GM19035 (cell line): ENCODE data around the gene TELO2.
"Not testable (repeated sequence)": the region's sequence is repeated elsewhere in the genome, so short reads cannot be mapped to it uniquely, and the experiment has no call there.

ENCODE experiments used
- ATAC-seq: cut with Tn5 transposase; IDR thresholded peaks from one replicate; pipeline ENCODE4 v1.9.1; 2021; ENCODE audit not compliant: unreplicated experiment

TELO2 gene

DNA sequence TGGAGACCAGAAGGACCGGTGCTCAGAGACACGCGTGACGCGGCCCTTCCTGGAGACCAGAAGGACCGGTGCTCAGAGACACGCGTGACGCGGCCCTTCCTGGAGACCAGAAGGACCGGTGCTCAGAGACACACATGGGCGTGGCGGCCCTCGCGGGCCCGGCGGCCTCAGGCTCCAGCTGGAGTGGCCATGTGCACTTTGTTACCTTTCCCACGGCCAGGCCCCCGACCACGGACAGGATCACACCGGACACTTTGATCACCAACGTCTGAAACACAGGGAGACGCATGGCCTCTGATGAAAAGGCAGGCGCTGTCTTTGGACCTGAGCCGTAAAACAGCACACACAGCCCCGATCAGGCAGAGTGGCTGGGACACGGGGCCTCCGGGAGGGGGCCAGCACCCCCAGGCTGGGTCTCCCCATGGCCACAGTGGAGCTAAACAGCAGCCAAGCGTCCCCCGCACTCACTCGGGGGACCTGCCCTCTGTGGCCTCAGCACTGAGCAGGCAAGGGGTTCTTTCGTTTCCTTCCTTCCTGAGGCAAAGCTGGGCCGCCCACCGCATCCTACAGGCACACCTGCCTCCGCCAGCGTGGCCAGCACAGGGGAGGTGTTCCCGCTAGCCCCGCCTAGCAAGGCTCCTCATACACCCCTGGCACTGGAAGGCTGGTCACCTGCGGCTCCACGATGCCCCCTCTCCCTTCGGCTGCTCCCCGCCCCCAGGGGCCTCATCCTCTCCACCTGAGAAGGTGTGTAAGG lies 35.5 kb upstream of the TELO2 start:
- no peak for ATAC-seq

DNA sequence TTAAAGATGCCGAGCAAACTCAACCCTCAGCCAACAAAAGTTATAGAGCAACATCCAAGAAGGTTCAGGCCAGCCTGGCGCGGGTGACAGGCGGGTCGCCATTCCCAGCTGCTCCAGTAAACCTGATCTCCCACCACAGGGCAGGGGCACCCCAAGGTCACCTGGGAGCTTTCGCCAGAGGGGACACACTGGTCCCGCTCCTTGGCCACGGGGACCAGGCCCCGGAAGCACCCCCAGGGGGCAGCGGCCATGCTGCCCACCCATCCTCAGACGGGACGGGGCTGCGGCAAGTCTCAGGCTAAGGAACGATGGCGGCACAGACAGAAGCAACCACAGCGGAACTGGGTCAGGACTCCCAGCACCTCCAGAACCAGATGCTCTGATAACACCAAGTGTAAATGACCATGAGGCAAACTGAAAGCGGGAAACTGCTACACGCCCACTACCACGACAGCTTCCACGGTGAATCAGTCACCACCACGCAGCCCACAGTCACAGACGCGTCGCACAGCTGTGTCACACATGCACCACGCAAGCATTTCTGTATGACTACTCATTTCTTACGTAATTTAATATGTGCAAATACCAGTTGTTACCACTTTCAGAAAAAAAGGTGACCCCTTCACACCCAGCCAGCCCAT lies 34.7 kb upstream of the TELO2 start:
- no peak for ATAC-seq

DNA sequence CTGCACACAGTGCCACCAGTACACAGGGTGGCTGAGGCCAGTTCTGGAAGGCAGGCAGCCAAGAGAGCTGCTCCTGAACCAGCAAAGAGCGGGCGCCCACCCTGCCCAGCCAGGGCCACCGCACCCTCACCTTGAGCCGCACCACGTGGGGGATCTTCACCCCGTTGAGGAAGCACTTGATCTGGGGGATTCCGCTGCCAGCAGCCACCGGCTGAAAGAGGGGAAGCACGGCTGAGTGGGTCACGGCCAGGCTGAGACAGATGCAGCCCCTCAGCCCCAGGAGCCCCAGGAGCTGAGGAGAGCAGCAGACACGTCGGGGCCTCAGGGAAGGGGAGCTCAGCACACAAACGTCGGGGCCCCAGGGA lies 34.2 kb upstream of the TELO2 start:
- no peak for ATAC-seq

DNA sequence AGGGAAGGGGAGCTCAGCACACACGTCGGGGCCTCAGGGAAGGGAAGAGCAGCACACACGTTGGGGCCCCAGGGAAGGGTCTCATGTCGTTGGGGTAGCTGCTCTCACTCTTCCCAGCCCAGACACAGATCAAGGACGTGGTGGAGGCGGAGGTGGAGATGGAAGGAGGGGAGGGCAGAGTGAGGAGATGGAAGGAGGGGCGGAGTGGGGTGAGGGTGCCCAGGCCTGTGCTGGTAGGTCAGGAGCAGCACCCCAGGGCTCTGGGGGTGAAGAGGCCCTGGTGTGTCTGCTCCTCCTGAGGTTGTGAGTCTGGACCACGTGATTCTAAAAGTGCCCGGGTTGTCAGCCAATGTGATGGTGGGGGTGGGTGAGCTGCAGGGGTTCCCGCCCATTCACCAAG lies 33.2 kb upstream of the TELO2 start:
- ATAC-seq = no peak

DNA sequence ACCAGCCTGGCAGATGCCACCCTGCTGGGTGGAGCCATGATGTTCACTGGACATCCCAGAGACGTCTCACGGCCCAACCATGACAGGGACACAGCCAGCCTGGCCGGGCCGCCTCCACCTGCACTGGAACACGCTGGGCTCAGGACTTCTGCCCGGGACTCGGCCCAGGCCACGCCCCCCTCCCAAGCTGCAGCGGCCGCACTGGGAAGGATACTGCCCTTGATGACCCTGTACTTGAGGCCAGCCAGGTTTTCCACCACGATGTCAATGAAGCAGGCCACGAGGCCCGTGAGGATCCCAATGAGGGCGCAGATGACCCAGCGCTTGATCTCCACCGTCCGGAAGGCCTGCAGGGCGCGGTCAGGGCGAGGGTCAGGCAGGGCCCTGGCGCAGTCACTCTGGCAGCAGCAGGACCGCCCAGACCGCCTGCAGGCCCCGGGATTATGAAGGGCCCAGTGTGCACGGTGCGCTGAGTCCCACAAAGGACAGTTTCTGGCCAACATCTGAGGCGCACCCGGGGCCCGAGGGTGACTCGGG lies 32.5 kb upstream of the TELO2 start:
- no peak for ATAC-seq

DNA sequence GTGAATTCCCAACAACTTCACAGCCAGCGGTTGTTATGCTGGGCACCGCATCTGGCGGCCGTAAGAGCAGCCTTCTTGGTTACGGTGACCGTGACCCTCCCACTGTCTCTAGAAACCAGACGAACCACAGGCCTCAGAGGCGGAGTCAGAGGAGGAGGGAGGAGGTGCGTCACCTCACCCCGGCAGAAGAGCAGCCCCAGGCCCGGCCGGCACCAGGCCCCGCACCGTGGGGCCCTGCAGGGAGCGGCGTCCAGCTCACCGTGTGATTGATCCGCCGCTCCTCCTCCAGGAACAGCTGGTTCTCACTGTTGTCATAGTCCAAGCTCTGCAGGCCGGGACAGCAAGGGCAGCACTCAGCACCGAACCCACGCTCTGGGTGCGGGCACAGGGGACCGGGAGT lies 32.0 kb upstream of the TELO2 start:
- ATAC-seq = no peak

DNA sequence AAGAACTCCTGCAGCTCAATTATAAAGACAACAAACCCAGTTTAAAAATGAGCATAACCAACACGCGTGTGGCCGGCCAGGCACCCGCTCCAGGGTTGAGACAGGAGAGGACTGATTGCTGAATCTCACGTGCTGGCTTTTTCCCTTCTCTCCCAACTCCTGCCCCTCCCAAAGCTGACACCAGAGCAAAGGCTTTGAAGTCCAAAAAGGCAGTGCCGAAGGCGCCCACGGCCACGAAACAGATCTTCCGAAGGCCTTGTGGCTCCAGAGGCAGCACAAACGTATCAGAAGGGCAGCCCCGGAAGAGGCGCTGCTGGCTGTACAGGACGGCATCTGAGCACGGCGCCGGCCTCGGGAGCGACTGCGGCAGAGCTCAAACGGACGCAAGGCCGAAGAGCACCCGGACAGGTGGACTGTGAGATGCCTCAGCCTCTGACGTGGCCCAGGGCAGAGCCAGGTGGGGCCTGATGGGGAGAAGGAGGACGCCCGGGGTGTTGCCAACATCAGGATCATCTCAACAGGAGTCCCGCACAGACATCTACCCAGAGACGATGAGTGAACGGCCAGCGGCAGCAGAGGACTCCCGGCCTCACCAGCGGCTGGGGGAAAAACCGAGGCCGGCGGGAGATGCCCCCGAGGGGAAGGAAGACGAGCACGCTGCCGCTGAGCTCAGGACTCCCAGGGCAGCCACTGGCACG lies 28.8 kb upstream of the TELO2 start:
- ATAC-seq = no peak

DNA sequence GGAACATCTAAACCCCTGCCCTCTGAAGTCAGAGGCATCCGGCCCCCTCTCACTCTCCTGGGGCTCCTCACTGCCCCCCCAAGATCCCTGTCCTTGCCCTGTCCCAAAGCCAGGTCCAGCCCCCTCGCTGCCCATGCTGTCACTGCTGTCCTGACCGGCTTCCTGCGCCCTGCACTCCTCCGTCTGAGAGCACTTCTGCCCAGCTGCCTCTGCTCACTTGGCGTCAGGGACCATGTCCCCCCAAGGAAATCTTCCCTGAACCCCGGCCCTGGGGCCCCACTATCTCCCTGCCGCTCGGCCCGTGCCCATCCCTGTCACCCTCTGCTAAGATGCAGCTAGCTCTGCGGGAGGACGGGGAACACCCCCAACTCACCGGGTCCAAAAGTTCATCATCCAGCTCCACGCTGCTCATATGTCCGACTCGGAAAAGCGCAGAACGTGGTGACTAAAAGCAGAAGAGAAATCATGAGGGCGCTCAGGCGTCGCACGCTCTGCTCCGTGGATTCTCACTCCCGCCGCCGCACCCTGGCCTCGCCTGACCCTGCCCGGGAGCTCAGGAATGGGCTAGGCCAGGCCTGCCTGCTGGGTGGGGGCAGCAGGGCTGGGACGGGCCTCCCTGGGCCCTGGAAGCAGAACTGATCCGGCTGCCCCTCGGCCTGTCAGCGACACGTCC lies 28.1 kb upstream of the TELO2 start:
- ATAC-seq = no peak

DNA sequence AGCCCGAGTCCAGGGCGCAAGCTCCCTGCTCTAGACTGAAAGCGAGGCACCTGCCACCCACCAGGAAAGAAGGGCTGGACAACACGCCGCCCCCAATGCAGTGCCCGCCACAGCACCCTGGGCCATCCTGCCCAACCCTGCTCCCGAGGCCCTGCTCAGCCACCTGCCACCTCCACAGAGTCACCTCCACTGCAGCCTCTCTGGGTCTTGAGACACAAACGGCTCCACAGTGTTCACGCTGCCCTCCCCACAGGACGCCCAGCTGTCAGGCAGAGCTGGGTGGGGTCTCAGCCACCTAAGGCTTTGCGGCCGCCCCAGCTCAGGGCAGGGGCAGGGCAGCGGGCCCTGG lies 27.6 kb upstream of the TELO2 start:
- no peak for ATAC-seq

DNA sequence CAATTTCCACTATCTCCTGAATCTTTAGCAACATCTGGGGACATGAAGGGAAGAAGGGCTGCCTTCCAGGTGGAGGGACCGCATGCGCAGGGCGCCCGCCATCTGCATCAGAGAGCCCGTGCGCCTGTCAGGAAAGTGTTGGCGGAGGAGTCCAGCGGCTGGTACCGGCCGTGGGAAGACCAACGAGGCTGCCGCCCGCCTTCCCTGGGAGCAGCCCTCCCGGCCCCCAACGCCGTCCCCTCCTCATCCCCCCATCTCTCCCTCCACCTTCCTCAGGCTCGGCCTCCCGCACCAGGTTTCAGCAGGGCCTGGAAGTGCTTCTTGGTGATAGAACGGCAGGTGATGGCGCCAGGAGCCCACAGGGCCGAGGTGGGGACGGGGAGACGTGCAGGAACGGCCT lies 27.1 kb upstream of the TELO2 start:
- no peak for ATAC-seq

DNA sequence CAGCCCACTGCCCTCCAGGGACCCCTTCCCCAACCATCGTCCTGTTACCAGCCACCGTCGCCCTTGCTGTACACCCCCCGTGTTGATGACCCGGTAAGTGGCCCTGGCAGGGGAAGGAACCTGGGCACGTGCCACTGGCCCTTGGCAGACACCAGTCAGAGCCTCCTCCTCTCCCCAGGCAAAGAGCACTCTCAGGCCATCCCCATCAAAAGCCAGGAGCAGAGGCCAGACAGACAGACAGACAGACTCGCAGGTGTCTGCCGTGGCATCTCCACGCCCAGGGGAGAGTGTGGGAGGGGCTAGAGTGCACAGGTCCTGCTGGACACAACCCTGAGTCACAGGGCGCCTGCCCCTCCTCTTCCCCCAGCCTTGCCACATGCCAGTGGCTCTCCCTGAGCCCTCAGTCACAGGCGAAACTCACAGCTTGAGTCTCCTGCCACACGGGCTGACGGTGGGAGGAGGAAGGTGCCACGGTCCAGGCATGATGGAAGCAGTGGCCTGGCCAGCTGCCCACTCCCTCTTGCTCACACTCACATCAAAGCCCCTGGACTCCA lies 26.1 kb upstream of the TELO2 start:
- no peak for ATAC-seq

DNA sequence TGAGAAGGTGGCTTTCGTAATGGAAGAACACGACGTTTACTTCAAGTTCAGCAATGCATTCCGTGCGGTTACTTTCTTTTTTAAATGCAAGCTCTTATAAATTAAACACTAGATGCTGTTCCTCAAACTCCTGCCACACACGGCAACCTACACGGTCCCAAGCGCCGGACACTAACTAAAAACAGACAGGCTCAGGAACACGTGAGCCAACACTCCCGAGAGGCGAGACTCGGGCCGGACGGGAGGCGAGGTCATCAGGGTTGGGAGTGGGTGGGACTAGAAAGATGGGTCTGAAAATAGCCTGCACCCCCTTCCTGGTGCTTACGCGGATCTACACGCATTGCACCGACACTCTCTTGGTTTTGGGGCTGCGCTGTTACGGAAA lies 24.7 kb upstream of the TELO2 start:
- no peak for ATAC-seq

DNA sequence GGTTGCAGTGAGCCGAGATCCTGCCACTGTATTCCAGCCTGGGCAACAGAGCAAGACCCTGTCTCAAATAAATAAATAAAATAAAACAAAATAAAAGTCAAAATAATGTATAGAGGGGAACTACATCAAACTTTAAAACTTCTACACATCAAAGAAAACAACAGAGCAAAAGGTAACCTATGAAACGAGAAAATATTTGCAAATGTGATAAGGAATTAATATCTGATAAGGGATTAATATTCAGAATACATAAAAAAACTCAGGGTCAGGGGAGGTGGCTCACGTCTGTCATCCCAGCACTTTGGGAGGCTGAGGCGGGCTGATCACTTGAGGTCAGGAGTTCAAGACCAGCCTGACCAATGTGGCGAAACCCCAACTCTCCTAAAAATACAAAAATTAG lies 24.0 kb upstream of the TELO2 start:
- ATAC-seq = not testable (repeated sequence)

DNA sequence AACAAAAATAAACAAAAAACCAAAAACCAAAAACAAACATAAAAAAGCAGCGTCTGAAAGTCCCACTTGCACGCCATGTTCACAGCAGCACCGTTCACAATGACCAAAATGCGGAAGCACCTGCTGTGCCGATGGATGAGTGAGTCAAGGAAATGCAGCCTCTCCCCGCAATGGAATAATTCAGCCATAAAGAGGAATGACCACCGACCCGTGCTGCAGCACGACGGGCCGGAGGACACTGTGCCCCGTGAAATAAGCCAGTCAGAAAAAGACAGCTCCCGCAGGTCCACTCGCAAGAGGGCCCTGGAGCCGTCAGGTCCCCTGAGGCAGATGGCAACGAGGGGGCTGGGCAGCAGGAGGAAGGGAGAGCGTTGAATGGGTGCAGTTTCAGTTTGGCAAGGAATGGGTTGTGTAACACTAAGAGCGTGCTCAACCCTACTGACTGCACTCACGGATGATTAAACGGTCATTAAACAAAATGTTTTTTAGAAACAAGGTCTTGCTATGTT lies 23.4 kb upstream of the TELO2 start:
- no peak for ATAC-seq

DNA sequence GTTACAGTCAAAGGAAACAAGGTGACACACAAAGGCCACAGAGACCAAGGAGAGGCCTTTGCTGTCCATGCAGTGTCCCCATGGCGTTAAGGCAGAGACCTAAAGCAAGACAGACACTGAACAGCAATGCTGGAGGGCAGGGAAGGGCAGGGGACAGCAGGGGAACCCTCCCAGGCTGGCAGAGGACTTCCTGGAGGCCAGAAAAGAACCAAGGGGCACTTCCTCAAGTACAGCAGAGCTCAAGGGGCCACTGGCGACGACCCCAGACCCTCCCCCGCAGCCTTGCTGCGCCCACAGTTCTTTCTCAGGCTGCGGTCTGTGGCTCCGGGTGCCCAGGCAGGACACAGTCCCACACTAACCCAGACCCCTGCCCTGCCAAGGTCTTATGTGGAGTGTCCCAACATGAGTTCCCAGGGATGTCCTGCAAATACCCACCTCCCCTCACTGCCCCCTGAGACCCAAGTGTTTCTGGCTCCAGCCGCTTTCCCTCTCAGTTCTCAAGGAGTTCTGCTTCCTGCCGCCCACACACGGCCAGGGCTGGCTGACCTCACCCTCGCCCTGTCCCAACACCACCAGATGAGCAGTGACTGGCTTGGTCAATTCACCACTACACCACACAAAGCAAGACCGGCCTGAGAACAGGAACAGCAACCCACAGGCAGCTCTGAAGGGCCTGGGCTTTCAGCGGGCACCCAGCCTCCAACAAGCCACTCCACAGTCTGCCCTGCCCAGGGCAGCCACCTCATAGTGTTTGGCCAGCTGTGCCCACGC lies 22.5 kb upstream of the TELO2 start:
- ATAC-seq = no peak

DNA sequence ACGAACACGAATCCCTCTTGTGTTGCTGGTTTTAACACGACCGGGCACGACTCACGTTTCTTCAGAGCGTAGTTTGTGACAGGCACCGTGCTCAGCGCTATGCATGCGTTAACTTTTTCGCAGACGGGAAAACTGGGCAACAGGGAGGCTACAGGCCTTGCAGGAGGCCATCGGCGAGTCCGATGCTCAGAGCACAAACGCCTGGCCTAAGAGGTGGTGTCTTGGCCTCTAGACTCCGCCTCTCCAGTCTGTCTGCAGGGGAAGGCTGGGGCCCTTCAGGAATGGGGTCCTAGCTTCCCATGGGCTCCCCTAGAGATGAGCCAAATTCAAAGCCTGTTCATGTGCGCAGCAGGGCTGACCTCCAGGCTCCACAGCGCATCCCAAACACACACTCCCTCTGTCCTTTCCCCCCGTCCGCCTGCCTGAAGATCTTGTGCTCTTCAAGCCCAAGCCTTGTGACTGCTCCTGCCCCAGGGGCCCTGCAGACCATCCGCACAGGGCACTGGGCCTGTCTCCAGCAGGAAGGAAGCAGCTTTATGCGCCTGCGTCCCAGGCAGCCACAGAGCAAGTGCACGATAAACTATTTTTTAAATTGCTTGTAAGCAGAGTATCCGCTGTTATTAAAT lies 21.5 kb upstream of the TELO2 start:
- no peak for ATAC-seq

DNA sequence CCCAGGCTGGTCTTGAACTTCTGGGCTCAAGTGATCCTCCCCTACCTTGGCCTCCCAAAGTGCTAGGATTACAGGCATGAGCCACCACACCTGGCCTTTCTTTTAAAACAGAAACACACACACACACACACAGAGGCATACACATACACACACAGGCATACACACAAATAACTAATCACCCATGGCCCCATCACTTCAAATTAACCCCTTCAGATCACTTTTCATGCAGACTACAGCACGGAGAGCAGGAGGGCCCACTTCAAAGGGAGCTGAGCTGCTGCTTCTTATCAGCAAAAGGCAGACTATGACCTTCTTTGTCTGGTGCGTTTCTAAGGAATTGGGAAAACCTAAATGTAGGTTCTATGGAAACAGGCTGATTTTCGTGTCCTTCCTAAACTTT lies 20.2 kb upstream of the TELO2 start:
- ATAC-seq = no peak

DNA sequence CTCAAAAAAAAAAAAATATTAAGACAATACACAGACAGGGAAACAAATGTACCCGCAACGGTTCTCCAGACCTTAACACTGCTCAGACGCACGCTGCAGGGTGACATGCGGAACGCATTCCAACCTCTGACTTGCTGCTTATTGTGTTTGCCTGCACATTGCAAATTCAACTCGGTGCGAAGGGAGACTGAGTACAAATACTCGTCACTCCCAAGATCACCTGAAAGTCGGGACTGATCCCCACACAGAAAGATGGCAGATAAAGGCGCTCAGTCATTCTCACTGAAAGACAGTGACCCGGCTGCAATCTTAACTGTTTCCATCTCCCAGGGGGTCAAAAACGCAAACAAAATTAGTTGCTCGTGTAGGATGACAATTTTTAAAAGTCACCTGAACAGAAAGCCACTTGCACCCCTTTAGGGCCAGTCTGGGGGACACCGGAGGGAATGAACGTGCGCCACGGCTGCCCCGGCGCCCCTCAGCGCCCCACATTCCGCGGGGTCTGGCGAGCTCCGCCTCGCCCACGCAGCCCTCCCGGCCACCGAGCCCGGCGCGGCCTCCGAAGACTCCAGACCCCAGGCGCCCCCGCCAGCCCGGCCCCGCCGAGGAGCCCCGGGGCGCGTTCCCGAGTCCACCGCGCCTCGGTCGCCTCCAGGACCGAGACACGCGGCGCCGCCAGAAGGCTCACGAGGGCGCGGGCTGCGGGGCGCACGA lies 18.9 kb upstream of the TELO2 start:
- ATAC-seq = peak; percentile 18

DNA sequence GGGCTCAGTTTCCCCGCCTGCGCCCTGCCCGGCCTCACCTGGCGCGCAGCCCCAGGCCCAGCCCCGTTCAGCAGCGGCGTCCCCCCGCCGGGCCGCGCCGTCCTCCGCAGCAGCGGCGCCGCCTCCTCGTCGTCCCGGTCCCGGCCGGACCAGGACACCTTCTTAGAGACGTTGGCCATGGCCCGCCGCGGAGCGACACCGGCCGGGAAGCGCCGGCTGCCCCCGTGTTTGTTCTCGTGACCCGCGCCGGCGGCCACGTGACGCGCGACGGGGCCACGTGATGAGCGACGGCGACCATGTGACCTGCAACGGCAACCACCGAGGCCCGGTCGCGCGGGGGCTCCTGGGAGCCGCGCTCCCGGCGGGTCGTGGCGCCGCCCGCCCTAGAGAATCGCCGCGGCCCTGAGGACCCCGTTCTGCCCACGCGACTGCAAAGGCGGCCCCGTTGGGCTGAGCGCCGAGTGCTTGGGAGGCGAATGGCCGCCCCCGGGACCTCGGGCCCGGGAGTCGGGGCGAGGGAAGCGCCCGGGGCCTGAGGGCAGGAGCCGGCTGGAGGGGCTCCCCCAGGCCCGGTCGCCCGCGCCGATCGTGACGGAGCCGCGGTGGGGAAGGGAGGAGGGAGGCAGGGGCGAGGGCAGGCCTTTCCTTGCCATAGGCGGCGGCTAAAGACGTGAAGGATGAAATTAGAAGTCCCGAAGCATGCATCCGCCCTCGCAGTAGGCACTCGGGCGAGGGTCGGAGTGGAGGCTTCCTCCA lies 18.2 kb upstream of the TELO2 start, which contains the start of gene CLCN7:
Gene CLCN7 (minus strand): TSS at position 233 of the 756 bp plus-strand sequence. CDS start 54 bp downstream, at position 179.
- peak; percentile 86 for ATAC-seq
